Loucy (cell line): ENCODE data around the gene PKD1L1.

Experiments
- H2AFZ ChIP-seq: fragments of 200-600 bp; sonication (generic); 2 replicates; pipeline ENCODE4 v1.6.0; 2016; ENCODE audit warnings: antibody characterized with exemption, mild to moderate bottlenecking, low read length, moderate library complexity
- H3F3A ChIP-seq: fragments of 200-600 bp; 2 replicates; pipeline ENCODE4 v1.6.0; 2016; ENCODE audit warnings: antibody characterized with exemption, low read depth, mild to moderate bottlenecking
- H3K27me3 ChIP-seq: fragments of 200-600 bp; sonication (generic); 2 replicates; pipeline ENCODE4 v1.6.1; 2014; ENCODE audit warnings: low read length, mild to moderate bottlenecking; ENCODE audit not compliant: insufficient read depth, poor library complexity, severe bottlenecking
- H3K36me3 ChIP-seq: fragments of 200-600 bp; sonication (generic); 2 replicates; pipeline ENCODE4 v1.6.1; 2016; ENCODE audit warnings: low read length; ENCODE audit not compliant: insufficient read depth
- H3K4me1 ChIP-seq: fragments of 200-600 bp; sonication (generic); 2 replicates; pipeline ENCODE4 v1.5.1; 2014; ENCODE audit warnings: low read length, mild to moderate bottlenecking; ENCODE audit not compliant: insufficient read depth, poor library complexity, severe bottlenecking
- H3K4me2 ChIP-seq: fragments of 200-600 bp; sonication (generic); 2 replicates; pipeline ENCODE4 v1.6.0; 2014; ENCODE audit warnings: antibody characterized with exemption, low read length, low read depth, mild to moderate bottlenecking; ENCODE audit not compliant: poor library complexity, severe bottlenecking
- H3K4me3 ChIP-seq: fragments of 200-600 bp; sonication (generic); 2 replicates; pipeline ENCODE4 v1.5.1; 2014; ENCODE audit warnings: low read length, mild to moderate bottlenecking, mixed read lengths; ENCODE audit not compliant: poor library complexity, severe bottlenecking
- H3K79me2 ChIP-seq: fragments of 200-600 bp; sonication (generic); 2 replicates; pipeline ENCODE4 v1.6.1; 2014; ENCODE audit warnings: low read length; ENCODE audit not compliant: insufficient read depth
- H3K9ac ChIP-seq: fragments of 200-600 bp; sonication (generic); 2 replicates; pipeline ENCODE4 v1.6.0; 2014; ENCODE audit warnings: mild to moderate bottlenecking, low read depth, low read length, moderate library complexity; ENCODE audit not compliant: poor library complexity, severe bottlenecking
- H3K9me2 ChIP-seq: fragments of 200-600 bp; sonication (generic); replicated peaks from 2 replicates; pipeline ENCODE4 v1.6.1; 2016; ENCODE audit warnings: low read depth, low read length, mixed read lengths
- H3K9me3 ChIP-seq: fragments of 200-600 bp; sonication (generic); 2 replicates; pipeline ENCODE4 v1.6.1; 2014; ENCODE audit warnings: mild to moderate bottlenecking, antibody characterized with exemption, low read length, low read depth; ENCODE audit not compliant: insufficient read depth
- H4K20me1 ChIP-seq: fragments of 200-600 bp; sonication (generic); 2 replicates; pipeline ENCODE4 v1.6.0; 2014; ENCODE audit warnings: antibody characterized with exemption, low read length, mild to moderate bottlenecking; ENCODE audit not compliant: insufficient read depth, poor library complexity, severe bottlenecking
- CTCF ChIP-seq: fragments of 200-600 bp; sonication (generic); conservative IDR thresholded peaks from 2 replicates; pipeline ENCODE4 v1.5.1; 2014; ENCODE audit warnings: mild to moderate bottlenecking, antibody characterized with exemption, low read length
- EZH2phosphoT487 ChIP-seq: fragments of 200-600 bp; IDR thresholded peaks from 2 replicates; pipeline ENCODE4 v1.6.1; 2018; ENCODE audit warnings: antibody characterized with exemption, mild to moderate bottlenecking, moderate library complexity, borderline replicate concordance

PKD1L1 gene

DNA sequence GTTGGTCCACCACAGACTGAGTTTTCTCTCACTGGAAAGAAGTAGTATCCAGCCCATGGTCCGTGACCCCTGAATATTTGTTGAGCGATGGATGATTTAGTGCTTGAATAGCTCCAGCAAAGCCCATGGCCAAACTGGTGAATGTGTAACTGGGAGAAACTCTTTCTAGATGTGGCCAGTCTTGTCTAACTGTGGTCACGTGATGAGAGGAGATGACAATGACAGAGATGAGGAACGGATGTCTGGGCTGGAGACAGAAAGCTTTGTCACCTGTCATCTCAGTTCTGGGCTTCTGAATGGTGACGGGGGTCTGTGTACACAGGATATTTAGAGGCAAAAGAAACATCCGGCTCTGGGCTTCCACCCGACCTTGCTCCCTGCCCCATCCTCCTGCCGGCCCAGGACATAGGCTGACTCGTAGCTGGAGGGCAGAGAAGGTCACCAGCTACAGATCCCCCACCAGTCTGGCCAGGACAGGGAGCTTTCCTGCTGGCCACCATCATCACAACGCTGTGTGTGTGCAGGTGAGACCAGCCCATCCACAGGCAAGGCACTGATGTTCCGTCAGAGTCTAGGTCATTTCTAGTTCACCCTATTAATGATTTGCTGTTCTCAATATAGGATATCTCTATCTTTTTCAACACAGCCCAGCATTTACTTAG is 213.8 kb downstream of the PKD1L1 start:
- H3K9me3 ChIP-seq, result peaks cover 5% of the 10 kb centered on the region; the same call in 1 of the 2 replicates
- H3K4me3 ChIP-seq, result no peak overlapping the region
- H3F3A ChIP-seq, result no peaks in the 10 kb centered on the region
- no peaks in the 10 kb centered on the region for H3K4me1 ChIP-seq
- H3K27me3 ChIP-seq, result no peaks in the 10 kb centered on the region
- no peaks in the 10 kb centered on the region for H3K9me2 ChIP-seq
- H3K9ac ChIP-seq, result no peak overlapping the region
- no peak overlapping the region for H2AFZ ChIP-seq
- no peaks in the 10 kb centered on the region for H4K20me1 ChIP-seq
- H3K79me2 ChIP-seq, result no peaks in the 10 kb centered on the region
- no peaks in the 10 kb centered on the region for H3K36me3 ChIP-seq
- H3K4me2 ChIP-seq, result no peak overlapping the region
- no peak for TF ChIP-seq EZH2phosphoT487
- no peak for TF ChIP-seq CTCF

- TF ChIP-seq EZH2phosphoT487 (no peak), CTCF (no peak)
- Histone ChIP-seq H3F3A (no peaks in the 10 kb centered on the region), H4K20me1 (no peaks in the 10 kb centered on the region), H3K4me3 (no peak overlapping the region), H3K9ac (no peak overlapping the region), H3K9me3 (no peaks in the 10 kb centered on the region; the same call in 1 of the 2 replicates), H3K36me3 (no peaks in the 10 kb centered on the region), H3K9me2 (no peaks in the 10 kb centered on the region), H3K79me2 (no peaks in the 10 kb centered on the region), H2AFZ (no peak overlapping the region), H3K4me1 (no peaks in the 10 kb centered on the region), H3K4me2 (no peak overlapping the region), H3K27me3 (no peaks in the 10 kb centered on the region)
These were observed 218.1 kb downstream of the PKD1L1 start for GRCh38 chr7:47730142-47730541.

- TF ChIP-seq EZH2phosphoT487 (no peak), CTCF (no peak)
- Histone ChIP-seq H3K4me3 (no peak overlapping the region), H3F3A (no peaks in the 10 kb centered on the region), H3K27me3 (no peaks in the 10 kb centered on the region), H2AFZ (no peak overlapping the region), H3K36me3 (no peaks in the 10 kb centered on the region), H3K4me1 (no peaks in the 10 kb centered on the region), H3K4me2 (no peak overlapping the region), H3K79me2 (no peaks in the 10 kb centered on the region), H4K20me1 (no peaks in the 10 kb centered on the region), H3K9ac (no peak overlapping the region), H3K9me2 (no peaks in the 10 kb centered on the region), H3K9me3 (peaks cover 7% of the 10 kb centered on the region; the same call in 1 of the 2 replicates)
These were observed 222.1 kb downstream of the PKD1L1 start for GRCh38 chr7:47726047-47726726.
